Left cardiac atrium (tissue), 4 donors: Measurements from ENCODE around the gene NFX1. TPM values are rescaled to one million over a fixed set of nuclear protein-coding genes. Genes with fewer than 3 reads are reported as not detected.
A peak's percentile ranks its signal among the peaks of the same experiment; 100 is the strongest.

Experiments
- ATAC-seq, 2 donors: fragments of 200-7000 bp; cut with Tn5 transposase; one replicate each; pipeline ENCODE4 v1.9.1; 2020; ENCODE audit warnings: mild to moderate bottlenecking in 2 of 2, moderate library complexity in 2 of 2
- DNase-seq: peaks from one replicate; pipeline ENCODE4 v3.0.0-alpha.2; 2020
- intact Hi-C, 2 donors: fragments of 100-400 bp; cut with DNase I; formaldehyde crosslinking; loops; one replicate each; pipeline versions ENCODE4 v1.14.1 to v1.15.1; 2022 to 2023
- long read RNA-seq: library from polyadenylated mRNA; unstranded; transcript quantifications from one replicate; pipeline ENCODE4 v2.0.0, GENCODE V29; 2021
- total RNA-seq, 2 donors: library from RNA; stranded (reverse); fragmentation: NEBNext Ultra II Directional; extraction: Animal tissue kit (Norgen Biotek cat#: 25700); gene quantifications; one replicate each; pipeline ENCODE4 v1.2.1, GENCODE V29; 2021
- donor health status: DM: no; HTN: yes; CAD: no.
- donor health status: DM: no; HTN: yes; CAD: no; lungs with severe emphysema.
- donor health status: DM: yes; HTN: yes; CAD: no.
- donor health status: Dilated cardiomyopathy.

The NFX1 gene
- total RNA-seq, result 10 to 100 TPM; 23.0 to 35.4 TPM
- long read RNA-seq, full-length matches to known transcripts, result 19 of 52 reads
- long read RNA-seq, partial matches to known transcripts, result 11 of 52 reads
- long read RNA-seq, other reads (novel, unspliced or antisense), result 22 of 52 reads

DNA sequence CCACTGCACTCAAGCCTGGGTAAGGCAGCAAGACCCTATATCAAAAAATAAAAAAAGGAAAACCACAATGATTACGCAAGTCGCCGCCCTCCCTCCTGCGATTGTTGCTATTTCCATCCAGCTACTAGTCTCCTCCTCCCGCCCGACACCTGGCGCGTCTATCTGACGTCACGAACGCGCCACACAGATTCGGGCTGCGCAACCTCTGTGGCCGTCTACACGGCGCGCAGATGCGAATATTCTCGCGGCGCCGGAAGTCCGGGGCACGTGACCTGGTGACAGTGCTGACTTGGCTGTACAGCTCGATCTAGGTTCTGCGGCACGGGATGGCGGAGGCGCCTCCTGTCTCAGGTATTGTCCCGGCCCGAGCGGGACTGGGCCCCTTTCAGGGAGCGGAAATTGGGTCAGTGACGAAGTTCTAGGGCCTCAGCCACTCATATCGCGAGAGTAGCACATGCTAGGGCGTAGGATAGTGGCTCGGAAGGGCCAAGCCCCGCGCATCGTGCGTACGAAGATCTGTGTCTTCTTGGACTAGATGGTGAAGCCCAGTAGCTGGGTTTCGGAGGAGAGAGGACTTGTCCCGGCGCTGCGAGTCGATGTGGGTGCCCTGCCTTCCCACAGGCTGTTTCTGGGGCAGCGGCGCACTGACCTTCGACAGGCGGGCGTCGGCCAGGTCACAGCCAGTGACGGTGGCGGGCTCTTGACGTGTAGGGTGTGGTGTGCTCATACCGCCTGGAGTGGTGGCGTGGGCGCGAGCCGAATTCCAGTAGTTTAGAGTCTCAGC is at the start of gene NFX1:
Gene NFX1 (plus strand): TSS at position 270 of the 784 bp plus-strand sequence. CDS start 57 bp downstream, at position 327.
- ATAC-seq (peak; percentile 93 to 95), DNase-seq (peak; percentile 98)
- intact Hi-C loops, result no loop called here

DNA sequence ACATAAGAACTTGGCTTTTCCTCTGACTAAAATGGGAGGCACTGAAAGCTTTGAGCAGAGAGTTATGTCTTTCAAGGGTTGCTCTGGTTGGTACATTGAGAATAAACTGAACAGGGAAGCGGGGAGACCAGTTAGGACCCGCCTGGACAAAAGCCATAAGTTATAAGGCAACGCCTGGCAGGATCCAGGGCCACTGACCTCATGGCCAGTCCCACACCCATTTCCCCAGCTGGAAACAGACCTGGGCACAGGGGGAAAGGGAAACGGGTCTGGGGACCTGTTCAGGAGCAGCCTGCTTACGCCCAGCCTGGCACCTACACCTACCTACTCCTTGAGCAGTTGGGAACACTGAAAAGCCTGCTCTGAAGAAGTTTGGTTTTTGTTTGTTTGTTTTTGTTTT is 49.0 kb upstream of the NFX1 start:
- intact Hi-C loops, result no loop called here
- DNase-seq, result no peak
- no peak for ATAC-seq

DNA sequence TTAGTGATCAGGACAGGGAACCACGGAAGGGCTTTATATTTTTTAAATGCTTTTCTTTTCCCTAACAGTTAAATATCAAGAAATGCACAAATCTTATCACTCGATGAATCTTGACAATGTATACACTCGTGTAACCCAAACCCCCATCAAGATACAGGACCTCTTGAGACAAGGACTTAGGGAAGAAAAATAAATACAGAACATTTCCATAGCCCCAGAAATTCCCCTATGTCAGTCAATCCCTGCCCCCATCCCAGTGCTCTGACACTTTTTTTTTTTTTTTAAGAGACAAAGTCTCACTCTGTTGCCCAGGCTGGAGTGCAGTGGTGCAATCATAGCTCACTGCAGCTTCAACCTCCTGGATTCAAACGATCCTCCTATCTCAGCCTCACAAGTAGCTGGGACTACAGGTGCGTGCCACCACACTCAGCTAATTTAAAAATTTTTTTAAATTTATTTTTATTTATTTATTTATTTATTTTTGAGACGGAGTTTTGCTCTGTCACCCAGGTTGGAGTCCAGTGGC is 47.6 kb upstream of the NFX1 start:
- DNase-seq (no peak), ATAC-seq (no peak)
- intact Hi-C loops, result no loop called here

DNA sequence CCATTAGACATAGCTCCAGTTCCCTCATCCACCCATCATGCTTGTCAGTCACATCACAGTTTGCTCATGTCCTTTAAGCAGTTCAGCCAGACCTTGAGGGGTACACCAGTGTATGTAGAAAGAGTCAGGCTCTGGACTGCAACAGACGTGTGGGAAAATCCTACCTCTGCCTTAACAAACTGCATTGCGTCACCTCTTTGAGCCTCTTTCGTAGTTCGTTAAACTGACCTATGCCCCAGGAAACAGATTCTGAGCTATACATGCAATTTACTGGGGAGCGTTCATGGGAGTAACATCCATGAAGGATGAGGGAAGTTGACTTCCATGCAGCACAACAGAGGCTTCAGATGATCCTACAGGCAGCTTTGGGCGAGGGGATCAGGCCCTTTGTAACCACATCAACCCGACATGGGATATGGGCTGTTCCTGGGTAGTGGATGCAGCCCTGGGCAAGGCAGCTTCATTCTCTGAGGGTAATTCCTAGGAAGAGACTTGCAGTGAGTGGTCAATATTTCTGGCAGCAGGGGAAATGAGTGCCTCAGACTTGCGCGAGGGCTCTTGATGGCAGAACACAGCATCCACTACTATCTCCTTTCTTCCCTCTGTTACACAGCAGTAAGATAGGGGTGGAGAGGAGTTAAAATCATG is 46.1 kb upstream of the NFX1 start:
- no peak for DNase-seq
- intact Hi-C loops, result no loop called here
- no peak for ATAC-seq

DNA sequence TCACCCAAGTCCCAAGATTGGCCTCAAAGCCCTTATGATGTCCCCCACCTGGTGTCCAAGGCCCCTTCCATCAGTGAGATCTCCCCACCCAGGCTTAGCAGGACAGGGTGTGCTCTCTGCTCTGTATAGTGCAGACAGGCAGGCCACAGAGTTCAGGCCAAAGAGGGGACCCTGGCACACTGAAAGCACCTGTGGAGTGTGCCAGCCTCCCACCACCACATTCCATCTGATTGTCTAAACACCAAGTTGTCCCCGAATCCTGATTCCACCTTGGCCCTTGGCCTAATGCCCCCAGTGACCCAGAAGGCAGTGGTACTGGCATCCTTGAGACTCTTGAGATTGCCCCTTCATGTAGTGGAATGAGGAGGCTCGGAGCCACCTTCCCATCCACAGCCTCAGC is 45.0 kb upstream of the NFX1 start:
- DNase-seq (no peak), ATAC-seq (no peak)
- intact Hi-C loops, result no loop called here

DNA sequence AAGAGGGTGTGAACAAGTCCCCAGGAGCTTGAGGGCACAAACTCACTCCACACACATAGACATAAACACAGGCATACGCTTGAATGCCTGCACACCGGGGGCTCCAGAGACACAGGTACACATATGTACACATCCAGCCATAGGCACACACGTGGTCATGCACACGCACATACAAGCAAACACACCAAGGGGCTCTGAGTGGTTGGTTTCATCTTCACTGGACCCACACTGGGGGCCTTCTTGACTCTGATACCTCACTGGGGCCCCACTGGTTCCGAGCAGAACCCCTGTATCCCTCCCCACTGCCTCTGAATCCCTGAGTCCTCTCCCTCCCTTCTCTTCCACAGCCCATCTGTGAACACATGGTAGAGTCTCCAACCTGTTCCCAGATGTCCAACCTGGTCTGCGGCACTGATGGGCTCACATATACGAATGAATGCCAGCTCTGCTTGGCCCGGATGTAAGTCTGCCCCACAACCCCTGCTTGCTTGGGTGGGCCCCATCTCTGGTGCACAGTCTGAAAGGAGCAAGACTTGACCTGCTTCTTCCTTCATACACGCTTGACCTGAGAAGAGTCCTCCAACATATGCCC is 44.0 kb upstream of the NFX1 start:
- intact Hi-C loops, result no loop called here

DNA sequence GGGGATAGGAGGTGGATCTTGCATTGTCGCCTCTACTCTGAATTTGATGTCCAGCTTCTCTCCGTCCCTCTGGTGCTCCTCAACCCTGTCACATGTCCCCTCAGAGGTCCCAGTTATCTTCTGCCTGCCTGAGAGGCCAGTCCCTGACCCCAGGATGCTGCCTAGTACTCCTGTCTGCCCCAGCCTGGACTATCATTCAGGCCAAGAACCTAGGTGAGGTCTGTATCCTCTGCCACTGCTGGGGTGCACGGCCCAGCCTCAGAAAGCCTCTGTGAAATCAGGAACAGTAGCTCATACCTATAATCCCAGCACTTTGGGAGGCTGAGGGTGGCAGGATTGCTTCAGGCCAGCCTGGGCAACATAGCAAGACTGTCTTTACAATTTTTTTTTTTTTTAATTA is 41.7 kb upstream of the NFX1 start:
- ATAC-seq (no peak), DNase-seq (no peak)
- intact Hi-C loops, result no loop called here

More for the DNA sequence above, 44.0 kb upstream of the NFX1 start:
- ATAC-seq (no peak), DNase-seq (no peak)

DNA sequence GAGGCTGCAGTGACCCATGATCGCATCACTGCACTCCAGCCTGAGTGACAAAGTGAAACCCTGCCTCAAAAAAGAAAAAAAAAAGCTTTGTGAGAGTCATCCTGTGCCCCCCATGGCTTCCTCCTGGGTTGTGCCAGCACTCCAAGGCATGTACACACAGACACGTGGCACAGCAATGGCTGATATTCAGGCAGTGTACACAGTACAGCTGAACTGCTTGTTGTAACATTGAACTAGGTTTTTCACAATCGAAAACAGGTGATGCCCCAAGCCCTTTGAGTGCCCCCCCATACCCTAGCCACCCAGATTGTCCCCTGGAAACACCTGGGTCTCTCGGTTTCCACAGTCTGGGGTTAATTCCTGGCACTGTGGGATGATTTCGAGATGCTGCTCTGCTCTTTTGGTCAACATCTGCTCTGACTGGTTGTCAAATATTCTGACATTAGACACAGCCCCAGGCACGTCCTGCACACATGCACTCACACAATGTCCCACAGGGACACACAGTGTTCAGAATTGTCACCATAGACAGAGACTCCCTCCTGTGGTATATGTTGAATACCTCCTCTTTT is 41.1 kb upstream of the NFX1 start:
- ATAC-seq (no peak), DNase-seq (no peak)
- intact Hi-C loops, result no loop called here

DNA sequence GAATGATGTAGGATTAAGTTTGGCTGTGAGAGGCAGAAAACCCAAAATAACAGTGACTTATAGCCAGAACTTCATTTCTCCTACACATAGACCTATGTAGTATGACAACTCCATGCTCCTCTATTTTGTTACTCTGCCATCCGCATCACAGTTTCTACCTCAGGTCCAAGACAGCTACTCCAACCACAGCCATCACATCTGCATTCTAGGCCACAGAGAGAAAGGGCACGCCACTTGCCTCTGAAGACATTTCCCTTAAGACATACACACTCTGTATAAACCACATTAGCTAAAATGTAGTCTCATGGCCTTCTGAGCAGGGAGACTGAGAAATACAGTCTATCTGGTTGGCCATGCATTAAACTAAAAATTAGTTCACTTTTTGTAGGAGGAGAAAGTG is 40.3 kb upstream of the NFX1 start:
- DNase-seq (no peak), ATAC-seq (no peak)
- intact Hi-C loops, result no loop called here

DNA sequence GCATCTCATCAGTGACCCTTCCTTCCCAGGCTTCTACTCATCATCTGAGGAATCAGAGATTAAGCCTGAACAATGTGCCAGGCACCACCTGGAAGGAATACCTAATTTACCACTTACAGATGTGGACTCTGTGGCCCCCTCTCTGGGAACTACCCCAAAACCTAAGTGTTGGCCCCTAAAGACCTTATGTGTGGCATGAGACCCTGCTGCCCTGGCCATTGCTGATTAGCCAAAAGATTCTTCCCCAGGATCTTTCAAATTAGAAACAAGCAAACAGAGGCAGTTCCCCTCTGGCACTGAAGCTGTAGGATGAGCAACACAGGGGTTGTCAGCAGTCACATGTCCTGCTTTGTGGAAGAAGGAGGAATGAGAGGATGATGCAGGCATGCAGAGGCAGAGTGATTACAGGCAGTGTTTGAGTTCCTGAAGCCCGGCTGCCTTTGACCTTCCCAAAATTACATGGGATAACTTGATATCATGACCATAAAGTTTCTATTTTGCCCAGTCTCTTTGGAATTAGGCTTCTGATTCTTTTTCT is 39.8 kb upstream of the NFX1 start:
- ATAC-seq (peak in 1 of 2 donors; percentile 72), DNase-seq (no peak)
- intact Hi-C loops, result no loop called here

DNA sequence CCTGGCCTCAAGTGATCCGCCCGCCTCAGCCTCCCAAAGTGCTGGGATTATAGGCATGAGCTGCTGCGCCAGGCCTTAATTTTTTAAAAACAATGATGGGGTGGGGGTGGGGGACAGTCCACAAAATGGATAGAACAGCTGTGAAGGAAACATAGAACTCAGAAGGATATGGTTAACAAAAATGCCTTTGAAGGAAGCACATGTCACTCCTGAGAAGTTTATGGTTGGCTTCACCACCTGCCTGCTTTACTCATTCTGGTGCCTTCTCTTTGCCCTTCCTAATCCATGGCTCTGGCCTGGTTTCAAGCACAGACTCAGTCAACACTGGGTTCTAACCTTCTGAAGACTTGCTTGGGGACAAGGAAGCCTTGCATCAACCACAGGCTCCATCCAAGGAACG is 36.1 kb upstream of the NFX1 start:
- ATAC-seq (no peak), DNase-seq (no peak)
- intact Hi-C loops, result no loop called here

DNA sequence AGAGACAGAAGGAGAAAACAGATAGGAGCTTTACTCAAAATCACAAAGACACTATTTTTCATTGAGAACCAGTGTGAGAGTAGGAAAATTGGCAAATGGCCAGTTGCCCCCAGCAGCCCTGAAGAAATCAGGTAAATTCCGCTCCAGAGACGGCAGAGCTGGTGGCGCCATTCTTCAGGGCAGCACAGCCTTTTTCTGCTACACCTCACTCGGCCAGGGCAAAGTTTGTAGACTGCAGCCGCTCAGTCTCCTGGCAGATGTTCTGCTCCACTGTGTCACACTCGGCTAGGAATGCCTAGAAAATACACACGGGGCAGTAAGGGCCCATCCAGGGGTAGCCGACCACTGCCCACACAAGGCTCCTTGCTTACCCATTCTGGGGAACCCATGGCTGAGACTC is 35.3 kb upstream of the NFX1 start:
- intact Hi-C loops, result no loop called here
- DNase-seq (no peak), ATAC-seq (no peak)

DNA sequence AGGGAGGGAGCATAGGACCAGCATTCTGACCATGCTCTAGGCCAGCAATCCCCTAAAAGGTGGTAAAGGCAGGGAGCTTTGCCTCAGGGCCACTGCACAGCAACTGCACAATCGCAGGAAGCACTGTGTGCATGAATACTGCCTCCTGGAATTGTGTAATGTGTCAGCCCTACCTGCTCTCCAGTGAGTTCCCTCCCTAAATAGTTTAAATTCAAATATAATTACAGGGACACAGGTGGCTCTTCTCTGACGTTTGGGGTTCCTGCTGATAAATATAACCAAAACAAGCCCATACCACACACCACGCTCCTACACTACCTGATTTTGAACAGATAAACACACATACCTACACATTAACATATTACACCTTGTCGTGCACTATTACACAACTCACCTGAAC is 34.8 kb upstream of the NFX1 start:
- intact Hi-C loops, result no loop called here
- no peak for DNase-seq
- no peak for ATAC-seq

DNA sequence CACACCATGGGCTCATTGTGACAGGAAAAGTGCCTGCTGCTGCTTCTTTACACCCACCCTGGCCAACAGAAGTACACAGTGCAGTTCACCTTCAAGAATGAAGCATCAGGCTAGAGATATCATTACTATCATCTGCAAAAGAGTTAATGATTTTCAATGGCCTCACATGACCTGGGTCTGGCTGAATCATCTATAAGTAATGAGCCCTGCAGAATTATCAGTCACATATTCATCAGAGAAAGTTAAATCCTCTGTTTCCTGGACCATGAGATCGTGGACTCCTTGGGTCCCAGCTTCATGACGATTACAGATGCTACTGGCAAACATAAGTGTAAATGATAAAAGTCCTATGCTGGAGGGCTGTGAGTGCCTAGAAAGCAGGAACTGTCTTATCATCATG is 34.1 kb upstream of the NFX1 start:
- no peak for ATAC-seq
- DNase-seq, result no peak
- intact Hi-C loops, result no loop called here

DNA sequence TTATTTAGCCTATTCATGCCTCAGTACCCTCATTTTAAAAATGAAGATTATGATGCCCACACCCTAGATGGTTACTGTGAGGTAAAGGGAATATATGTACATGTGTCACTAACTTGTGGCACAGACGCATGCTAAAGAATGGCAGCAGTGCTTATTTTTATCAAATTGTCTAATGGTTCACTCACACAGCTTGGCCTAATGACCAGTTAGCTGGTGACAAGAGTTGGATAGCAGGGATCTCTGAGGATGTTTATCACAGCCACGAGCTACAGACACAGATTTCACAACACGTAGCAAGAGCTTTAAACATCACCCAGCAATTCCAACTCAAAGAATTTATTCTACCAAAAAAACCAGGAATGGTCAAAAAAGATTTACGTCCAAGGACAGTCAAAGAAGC is 33.0 kb upstream of the NFX1 start:
- DNase-seq (no peak), ATAC-seq (peak in 1 of 2 donors; percentile 20)
- intact Hi-C loops, result no loop called here

DNA sequence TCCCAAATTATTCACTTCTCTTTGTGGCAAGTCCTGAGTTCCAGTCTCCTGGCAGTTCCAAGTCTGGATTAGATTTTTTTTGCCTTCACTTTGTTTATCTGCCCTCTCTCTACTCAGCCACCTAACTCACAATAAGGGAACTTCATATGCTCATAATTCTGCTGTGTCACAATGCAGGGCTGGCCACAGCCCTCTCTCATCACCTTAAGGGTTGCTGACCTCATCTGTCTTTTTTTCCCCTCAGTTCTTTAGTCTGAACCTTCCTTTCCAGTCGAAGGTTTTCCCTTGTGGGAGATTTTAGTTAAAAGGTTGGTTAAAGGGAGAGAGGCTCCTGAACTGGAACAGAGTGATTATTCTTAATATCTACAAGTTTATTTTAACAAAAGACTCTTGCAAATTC is 29.9 kb upstream of the NFX1 start:
- ATAC-seq (no peak), DNase-seq (no peak)
- intact Hi-C loops, result no loop called here

DNA sequence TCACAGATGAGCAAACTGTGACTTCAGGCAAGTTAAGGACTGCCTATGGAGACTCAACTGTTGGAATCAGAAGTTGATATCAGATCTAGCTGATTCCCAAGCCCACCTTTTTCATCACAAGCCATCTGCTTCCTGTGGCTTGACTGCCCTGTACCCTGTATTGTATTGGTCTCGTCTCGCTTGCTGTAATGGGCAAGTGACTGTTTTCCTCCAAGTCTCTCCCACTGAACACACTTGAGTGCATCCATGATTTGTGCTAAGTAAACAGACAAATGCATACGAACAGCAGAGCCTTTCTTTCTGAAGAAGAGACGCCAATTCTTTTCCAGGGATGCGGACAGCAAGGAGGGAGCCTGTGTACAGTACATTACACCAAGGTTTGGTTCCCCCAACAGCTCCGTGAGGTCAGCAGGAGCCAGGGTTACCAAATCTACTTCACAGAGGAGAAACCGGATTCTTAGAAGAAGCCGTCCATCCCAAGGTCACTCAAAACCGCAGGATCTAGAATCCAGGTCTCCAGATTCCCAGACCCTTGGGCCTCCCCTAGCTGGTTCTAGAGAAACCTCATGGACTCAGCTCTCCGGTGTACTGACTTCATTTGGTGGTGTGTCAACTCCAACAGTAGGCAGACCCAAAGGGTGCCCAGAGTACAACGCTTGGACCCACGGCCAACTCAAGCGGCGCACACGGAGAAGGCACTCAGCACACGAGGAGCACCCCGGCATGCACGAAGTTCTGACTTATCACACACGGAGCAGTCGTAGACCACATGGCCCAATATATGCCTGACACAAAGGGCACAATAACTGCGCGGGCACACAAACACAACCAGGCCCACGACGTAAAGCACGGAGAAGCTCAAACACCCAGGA is 26.9 kb upstream of the NFX1 start:
- peak; percentile 8 to 13 for ATAC-seq
- intact Hi-C loops, result no loop called here
- no peak for DNase-seq

DNA sequence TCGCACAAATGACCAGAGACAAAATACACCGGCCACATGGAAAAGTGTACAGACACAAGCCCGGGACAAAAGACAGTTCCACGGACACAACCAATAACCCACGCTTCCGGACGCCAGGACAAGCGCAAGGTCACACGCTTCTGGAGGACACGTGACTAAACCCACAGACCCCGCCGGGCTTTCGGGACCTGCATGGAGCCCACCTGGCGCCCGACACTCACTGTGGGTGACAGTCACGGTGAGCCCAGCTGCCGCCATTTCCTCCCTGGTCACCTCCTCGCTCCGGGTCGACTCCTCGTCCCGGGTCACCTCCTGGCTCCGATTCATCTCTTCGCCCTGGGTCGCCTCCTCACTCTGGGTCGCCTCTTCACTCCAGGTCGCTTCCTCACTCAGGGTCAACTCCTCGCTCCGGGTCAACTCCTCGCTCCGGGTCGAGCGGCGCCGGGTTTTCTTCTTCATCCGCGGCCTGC is 26.3 kb upstream of the NFX1 start:
- intact Hi-C loops, result no loop called here
- ATAC-seq, result peak; percentile 18 to 31
- peak; percentile 66 for DNase-seq
